ENCODE data around the gene TARS3. TPM values are rescaled to one million over a fixed set of nuclear protein-coding genes. Genes with fewer than 3 reads are reported as not detected.

TARS3 gene
- total and polyA plus RNA-seq, 8 donors, result 3.4 to 53.1 (median 15.6) TPM

GRCh38 chr15:101611580-101612299, 112.5 kb downstream of the TARS3 start:
- Histone ChIP-seq H3K27ac (no peak overlapping the region), H3K4me1 (peaks cover 11 to 37% (median 27%) of the 10 kb centered on the region in 4 donors), H3K4me3 (no peak overlapping the region), H3K9me3 (no peaks in the 10 kb centered on the region), H3K27me3 (peaks cover 0 to 3% (median 0%) of the 10 kb centered on the region in 3 donors), H3K36me3 (no peaks in the 10 kb centered on the region)
- TF ChIP-seq POLR2AphosphoS5 (IDR thresholded peaks at IDR 0.05) (no peak), POLR2A (IDR thresholded peaks at IDR 0.05) (no peak), CTCF (IDR thresholded peaks at IDR 0.05) (no peak), EP300 (IDR thresholded peaks at IDR 0.05) (no peak)
- intact Hi-C loops (cut with DNase I; ENCODE audit: low total_unique reads), result no loop called here
- 82 to 92% (median 88%) methylated on average over 9 to 10 of the region's 10 CpGs for WGBS, 5 donors
- no peak for DNase-seq

- 78 to 87% (median 80%) methylated on average over 15 of the region's 15 CpGs for WGBS, 5 donors
- H3K27me3 ChIP-seq, result peaks cover 0 to 3% (median 0%) of the 10 kb centered on the region in 3 donors
- no peak for TF ChIP-seq CTCF (IDR thresholded peaks at IDR 0.05)
- H3K9me3 ChIP-seq, result no peaks in the 10 kb centered on the region
- intact Hi-C loops (cut with DNase I; ENCODE audit: low total_unique reads), result no loop called here
- peaks cover 5 to 30% (median 20%) of the 10 kb centered on the region in 4 donors for H3K4me1 ChIP-seq
- H3K36me3 ChIP-seq, result no peaks in the 10 kb centered on the region
- H3K4me3 ChIP-seq, result no peak overlapping the region
- DNase-seq, result no peak
- no peak overlapping the region for H3K27ac ChIP-seq
These were observed 113.3 kb downstream of the TARS3 start for GRCh38 chr15:101611007-101611406.

GRCh38 chr15:101610611-101611000, 113.7 kb downstream of the TARS3 start:
- 86 to 98% (median 92%) methylated on average over 8 of the region's 8 CpGs for WGBS, 5 donors

More at GRCh38 chr15:101610611-101611000, 113.7 kb downstream of the TARS3 start:
- Histone ChIP-seq H3K27me3 (peaks cover 0 to 3% (median 0%) of the 10 kb centered on the region in 3 donors), H3K27ac (no peak overlapping the region), H3K4me1 (peaks cover 1 to 26% (median 16%) of the 10 kb centered on the region in 4 donors), H3K36me3 (no peaks in the 10 kb centered on the region), H3K9me3 (no peaks in the 10 kb centered on the region), H3K4me3 (no peak overlapping the region)
- intact Hi-C loops (cut with DNase I; ENCODE audit: low total_unique reads), result no loop called here
- no peak for DNase-seq
- TF ChIP-seq POLR2AphosphoS5 (IDR thresholded peaks at IDR 0.05), result no peak
- no peak for TF ChIP-seq EP300 (IDR thresholded peaks at IDR 0.05)
- TF ChIP-seq CTCF (IDR thresholded peaks at IDR 0.05), result no peak
- no peak for TF ChIP-seq POLR2A (IDR thresholded peaks at IDR 0.05)

All from stomach (tissue), 9 donors.